Neuronal stem cell (in vitro differentiated cells): Measurements from ENCODE around the gene FYN.

Experiments
- DNase-seq: peaks from one replicate; pipeline ENCODE4 v3.0.0-alpha.2; 2013; ENCODE audit warnings: low spot score
- H2AFZ ChIP-seq: one replicate; pipeline ENCODE4 v1.6.1; 2013; ENCODE audit warnings: mild to moderate bottlenecking, low read length, inconsistent platforms
- H2AK5ac ChIP-seq: 2 replicates; pipeline ENCODE4 v1.6.1; 2013; ENCODE audit warnings: low read depth, mild to moderate bottlenecking, inconsistent platforms, low read length, moderate library complexity, mixed read lengths
- H2BK120ac ChIP-seq: 2 replicates; pipeline ENCODE4 v1.6.1; 2013; ENCODE audit warnings: low read depth, mild to moderate bottlenecking, inconsistent platforms, low read length, moderate library complexity, mixed read lengths
- H2BK12ac ChIP-seq: one replicate; pipeline ENCODE4 v1.6.1; 2013; ENCODE audit warnings: low read length, inconsistent platforms
- H2BK15ac ChIP-seq: 2 replicates; pipeline ENCODE4 v1.6.1; 2013; ENCODE audit warnings: mild to moderate bottlenecking, low read length, inconsistent platforms, mixed read lengths
- H2BK5ac ChIP-seq: one replicate; pipeline ENCODE4 v1.6.1; 2013; ENCODE audit warnings: inconsistent platforms, mild to moderate bottlenecking, low read length, moderate library complexity
- H3K14ac ChIP-seq: one replicate; pipeline ENCODE4 v1.6.1; 2013; ENCODE audit warnings: low read length, inconsistent platforms
- H3K18ac ChIP-seq: 2 replicates; pipeline ENCODE4 v1.6.1; 2013; ENCODE audit warnings: low read length, inconsistent platforms
- H3K23ac ChIP-seq: 2 replicates; pipeline ENCODE4 v1.6.1; 2013; ENCODE audit warnings: low read depth, mild to moderate bottlenecking, mixed read lengths, low read length, inconsistent platforms; ENCODE audit not compliant: poor library complexity
- H3K27ac ChIP-seq: replicated peaks from 3 replicates; pipeline ENCODE4 v1.5.1; 2013; ENCODE audit warnings: low read length, inconsistent platforms
- H3K27me3 ChIP-seq, 3 experiments: 2 replicates each; pipeline ENCODE4 v1.6.1; 2013; ENCODE audit warnings: low read length in 3 of 3, mild to moderate bottlenecking in 2 of 3, inconsistent platforms in 1 of 3, low read depth in 1 of 3, mixed read lengths in 1 of 3, moderate library complexity in 1 of 3; ENCODE audit not compliant: control insufficient read depth in 3 of 3, insufficient read depth in 3 of 3
- H3K36me3 ChIP-seq, 2 donors: replicated peaks in 1 of 2; 2 replicates each; pipeline ENCODE4 v1.6.1; 2013; ENCODE audit warnings: low read length in 2 of 2; ENCODE audit not compliant: control insufficient read depth in 2 of 2, insufficient read depth in 2 of 2
- H3K4ac ChIP-seq: 2 replicates; pipeline ENCODE4 v1.6.1; 2013; ENCODE audit warnings: inconsistent platforms, mild to moderate bottlenecking, low read length, moderate library complexity
- H3K4me1 ChIP-seq, 2 donors: 1 replicate in 1 of 2; 2 replicates in 1 of 2; pipeline ENCODE4 v1.6.1; 2013; ENCODE audit warnings: low read length in 2 of 2, low read depth in 1 of 2; ENCODE audit not compliant: control insufficient read depth in 2 of 2, insufficient read depth in 1 of 2
- H3K4me2 ChIP-seq: one replicate; pipeline ENCODE4 v1.6.1; 2013; ENCODE audit warnings: mild to moderate bottlenecking, low read length, inconsistent platforms; ENCODE audit not compliant: insufficient read depth, poor library complexity, severe bottlenecking
- H3K4me3 ChIP-seq, 2 donors: 2 replicates each; pipeline ENCODE4 v1.5.1; 2013; ENCODE audit warnings: low read length in 2 of 2, mild to moderate bottlenecking in 2 of 2, inconsistent platforms in 1 of 2, moderate library complexity in 1 of 2
- H3K79me1 ChIP-seq: one replicate; pipeline ENCODE4 v1.6.1; 2013; ENCODE audit warnings: low read depth, mild to moderate bottlenecking, inconsistent platforms, low read length, moderate library complexity
- H3K9ac ChIP-seq: one replicate; pipeline ENCODE4 v1.6.1; 2013; ENCODE audit warnings: mild to moderate bottlenecking, low read depth, low read length, inconsistent platforms; ENCODE audit not compliant: poor library complexity
- H3K9me3 ChIP-seq, 2 donors: replicated peaks in 1 of 2; 2 replicates each; pipeline versions ENCODE3 to v1.6.1; 2013; ENCODE audit warnings: low read length in 2 of 2, mild to moderate bottlenecking in 2 of 2, inconsistent platforms in 1 of 2, low read depth in 1 of 2, mixed read lengths in 1 of 2, moderate library complexity in 1 of 2; ENCODE audit not compliant: control insufficient read depth in 2 of 2, insufficient read depth in 1 of 2
- H4K8ac ChIP-seq: one replicate; pipeline ENCODE4 v1.6.1; 2013; ENCODE audit warnings: low read depth, mild to moderate bottlenecking, inconsistent platforms, low read length, moderate library complexity
- H4K91ac ChIP-seq: one replicate; pipeline ENCODE4 v1.6.1; 2013; ENCODE audit warnings: low read length, low read depth, mild to moderate bottlenecking, inconsistent platforms; ENCODE audit not compliant: poor library complexity
- WGBS, 2 donors: extraction: QIAGEN DNeasy Blood & Tissue Kit; methylation state at CpG; one replicate each; pipeline ENCODE4 v1.1.7; 2013; ENCODE audit warnings: missing lambda C conversion rate in 2 of 2, mixed read lengths in 1 of 2; ENCODE audit not compliant: insufficient read length in 2 of 2, insufficient replicate concordance in 1 of 2; ENCODE audit errors: extremely low coverage in 2 of 2; 5-methylcytosine and 5-hydroxymethylcytosine counted together

Gene FYN

GRCh38 chr6:111800821-111801220 lies 72.4 kb downstream of the FYN start:
- no peak overlapping the region for H3K14ac ChIP-seq
- H3K4me2 ChIP-seq: no peak overlapping the region
- H3K79me1 ChIP-seq: peaks cover 3% of the 10 kb centered on the region
- no peak overlapping the region for H2BK15ac ChIP-seq
- no peak overlapping the region for H3K4me3 ChIP-seq
- H4K91ac ChIP-seq: no peak overlapping the region
- no peak overlapping the region for H2AK5ac ChIP-seq
- H2AFZ ChIP-seq: no peak overlapping the region
- H2BK120ac ChIP-seq: no peak overlapping the region
- no peak overlapping the region for H3K27ac ChIP-seq
- no peak overlapping the region for H3K23ac ChIP-seq
- H4K8ac ChIP-seq: no peak overlapping the region
- no peak overlapping the region for H3K4ac ChIP-seq
- no peak overlapping the region for H3K9ac ChIP-seq
- no CpG with 5 or more reads among the region's 4 CpGs for WGBS, 2 donors
- DNase-seq: no peak
- no peak overlapping the region for H3K18ac ChIP-seq
- H3K27me3 ChIP-seq: no peaks in the 10 kb centered on the region
- H2BK12ac ChIP-seq: no peak overlapping the region
- no peaks in the 10 kb centered on the region for H3K9me3 ChIP-seq
- no peak overlapping the region for H2BK5ac ChIP-seq
- peaks cover 6 to 16% of the 10 kb centered on the region in 2 donors for H3K4me1 ChIP-seq
- H3K36me3 ChIP-seq: peaks cover 0 to 91% of the 10 kb centered on the region in 2 donors

DNA sequence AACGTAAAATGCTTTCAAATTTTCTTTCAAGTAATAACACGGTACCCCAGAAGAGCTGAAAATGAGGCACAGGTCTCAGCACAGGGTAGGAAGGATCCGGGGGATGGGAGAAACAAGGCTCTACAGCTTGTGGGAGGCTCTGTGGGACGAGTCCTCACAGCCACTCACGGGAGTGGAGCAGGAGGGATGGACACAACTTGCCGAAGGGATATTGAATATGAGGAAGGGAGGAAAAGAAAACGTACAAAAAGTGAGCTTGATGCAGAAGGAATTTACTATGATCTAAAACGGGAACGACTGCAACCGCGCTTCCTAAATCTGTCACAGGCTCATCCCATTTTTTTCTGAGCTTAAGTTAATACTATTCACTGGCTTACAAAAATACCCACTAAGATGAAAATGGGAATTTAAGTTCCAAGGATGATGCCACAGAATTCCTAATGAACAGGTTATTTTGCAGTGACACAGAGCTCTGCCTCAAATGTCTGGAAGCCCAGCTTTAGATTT lies 72.9 kb downstream of the FYN start:
- no peak for DNase-seq
- H3K4me3 ChIP-seq: no peak overlapping the region

GRCh38 chr6:111799576-111800258 lies 73.5 kb downstream of the FYN start:
- Histone ChIP-seq H3K27me3 (no peaks in the 10 kb centered on the region), H3K14ac (no peak overlapping the region), H3K27ac (no peak overlapping the region), H3K4me2 (no peak overlapping the region), H4K91ac (no peak overlapping the region), H3K4me3 (no peak overlapping the region), H3K9me3 (no peaks in the 10 kb centered on the region), H2BK15ac (no peak overlapping the region), H2AFZ (no peak overlapping the region), H3K9ac (no peak overlapping the region), H3K36me3 (peaks cover 0 to 81% of the 10 kb centered on the region in 2 donors), H3K4me1 (peaks cover 2 to 8% of the 10 kb centered on the region in 2 donors), H3K23ac (peak overlapping the region; percentile 3), H3K18ac (no peak overlapping the region), H4K8ac (no peak overlapping the region), H3K79me1 (peaks cover 3% of the 10 kb centered on the region), H2BK12ac (no peak overlapping the region), H3K4ac (peak overlapping the region; percentile 58), H2BK120ac (no peak overlapping the region), H2BK5ac (no peak overlapping the region), H2AK5ac (no peak overlapping the region)
- DNase-seq: no peak
- no CpG with 5 or more reads among the region's 11 CpGs for WGBS, 2 donors

More for the DNA sequence above, 72.9 kb downstream of the FYN start:
- Histone ChIP-seq H3K4me2 (no peak overlapping the region), H3K9ac (no peak overlapping the region), H2BK5ac (no peak overlapping the region), H3K27me3 (no peaks in the 10 kb centered on the region), H2AK5ac (no peak overlapping the region), H3K4ac (no peak overlapping the region), H4K8ac (no peak overlapping the region), H3K14ac (no peak overlapping the region), H3K27ac (no peak overlapping the region), H4K91ac (no peak overlapping the region), H3K79me1 (peaks cover 3% of the 10 kb centered on the region), H3K36me3 (peaks cover 0 to 86% of the 10 kb centered on the region in 2 donors), H3K4me1 (peaks cover under 1 to 13% of the 10 kb centered on the region in 2 donors), H2BK120ac (no peak overlapping the region), H3K23ac (no peak overlapping the region), H2AFZ (no peak overlapping the region), H3K18ac (no peak overlapping the region), H2BK12ac (no peak overlapping the region), H3K9me3 (no peaks in the 10 kb centered on the region), H2BK15ac (no peak overlapping the region)
- no CpG with 5 or more reads among the region's 11 CpGs for WGBS, 2 donors

DNA sequence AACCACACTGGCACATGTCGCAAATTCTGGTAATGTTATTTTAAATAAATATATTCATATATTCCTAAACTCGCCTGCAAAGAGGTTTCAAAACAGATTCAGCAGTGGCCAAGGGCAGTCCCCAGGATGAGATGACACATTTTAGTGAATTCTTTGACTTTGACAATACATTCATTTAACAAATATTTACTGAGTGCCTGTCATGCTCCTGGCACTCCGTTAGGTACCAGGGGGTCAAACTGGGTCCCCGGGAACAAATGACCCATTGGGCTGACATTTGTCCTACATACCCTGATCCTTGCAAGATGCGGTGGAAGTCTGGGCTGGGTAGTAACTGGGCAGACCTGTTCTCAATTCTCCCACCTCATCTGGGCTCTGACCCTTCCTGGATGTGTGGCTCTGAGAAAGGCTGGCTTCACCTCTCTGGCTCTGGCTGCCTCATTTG lies 74.9 kb downstream of the FYN start:
- Histone ChIP-seq H2BK12ac (no peak overlapping the region), H3K36me3 (peaks cover 0 to 79% of the 10 kb centered on the region in 2 donors), H2BK15ac (no peak overlapping the region), H3K18ac (no peak overlapping the region), H2AFZ (no peak overlapping the region), H3K14ac (no peak overlapping the region), H3K4me1 (peaks cover 6 to 15% of the 10 kb centered on the region in 2 donors), H2BK120ac (no peak overlapping the region), H3K4me2 (no peak overlapping the region), H3K9ac (no peak overlapping the region), H3K4me3 (no peak overlapping the region), H3K79me1 (peaks cover 3% of the 10 kb centered on the region), H3K9me3 (no peaks in the 10 kb centered on the region), H3K27ac (no peak overlapping the region), H4K8ac (no peak overlapping the region), H2BK5ac (no peak overlapping the region), H2AK5ac (no peak overlapping the region), H4K91ac (no peak overlapping the region), H3K23ac (no peak overlapping the region), H3K4ac (no peak overlapping the region), H3K27me3 (no peaks in the 10 kb centered on the region)
- no peak for DNase-seq
- no CpG with 5 or more reads among the region's 5 CpGs for WGBS, 2 donors
